Transverse colon (tissue), 4 donors: Measurements from ENCODE around the gene IRAG1.

Experiments used
- CTCF ChIP-seq, 5 experiments: fragments of 200-600 bp in 3 of 5; fragments of 450-650 bp in 2 of 5; sonication (generic) in 3 of 5; IDR thresholded peaks; 1 replicate in 2 of 5; 2 replicates in 3 of 5; pipeline ENCODE4 v1.5.1; 2016 to 2017; ENCODE audit warnings: antibody characterized with exemption in 5 of 5, inconsistent platforms in 3 of 5, mild to moderate bottlenecking in 2 of 5, moderate library complexity in 1 of 5
- EP300 ChIP-seq: sonication (generic); formaldehyde crosslinking; IDR thresholded peaks from one replicate; pipeline ENCODE4 v1.6.1; 2017; ENCODE audit warnings: antibody characterized with exemption, low read depth
- POLR2A ChIP-seq: fragments of 450-650 bp; IDR thresholded peaks from one replicate; pipeline ENCODE4 v1.6.1; 2016; ENCODE audit warnings: antibody characterized with exemption, mild to moderate bottlenecking, moderate library complexity
- POLR2AphosphoS5 ChIP-seq, 3 donors: sonication (generic); formaldehyde crosslinking; IDR thresholded peaks; one replicate each; pipeline ENCODE4 v1.6.1; 2016; ENCODE audit warnings: antibody characterized with exemption in 3 of 3

- no peak for TF ChIP-seq CTCF (IDR thresholded peaks at IDR 0.05)
- no peak for TF ChIP-seq POLR2A
- TF ChIP-seq EP300, result no peak
- no peak for TF ChIP-seq POLR2AphosphoS5 (IDR thresholded peaks at IDR 0.05)
Observed at GRCh38 chr11:10679644-10680043, 13.9 kb downstream of the IRAG1 start.
